ENCODE measurements around the gene DERA.

The DERA gene

DNA sequence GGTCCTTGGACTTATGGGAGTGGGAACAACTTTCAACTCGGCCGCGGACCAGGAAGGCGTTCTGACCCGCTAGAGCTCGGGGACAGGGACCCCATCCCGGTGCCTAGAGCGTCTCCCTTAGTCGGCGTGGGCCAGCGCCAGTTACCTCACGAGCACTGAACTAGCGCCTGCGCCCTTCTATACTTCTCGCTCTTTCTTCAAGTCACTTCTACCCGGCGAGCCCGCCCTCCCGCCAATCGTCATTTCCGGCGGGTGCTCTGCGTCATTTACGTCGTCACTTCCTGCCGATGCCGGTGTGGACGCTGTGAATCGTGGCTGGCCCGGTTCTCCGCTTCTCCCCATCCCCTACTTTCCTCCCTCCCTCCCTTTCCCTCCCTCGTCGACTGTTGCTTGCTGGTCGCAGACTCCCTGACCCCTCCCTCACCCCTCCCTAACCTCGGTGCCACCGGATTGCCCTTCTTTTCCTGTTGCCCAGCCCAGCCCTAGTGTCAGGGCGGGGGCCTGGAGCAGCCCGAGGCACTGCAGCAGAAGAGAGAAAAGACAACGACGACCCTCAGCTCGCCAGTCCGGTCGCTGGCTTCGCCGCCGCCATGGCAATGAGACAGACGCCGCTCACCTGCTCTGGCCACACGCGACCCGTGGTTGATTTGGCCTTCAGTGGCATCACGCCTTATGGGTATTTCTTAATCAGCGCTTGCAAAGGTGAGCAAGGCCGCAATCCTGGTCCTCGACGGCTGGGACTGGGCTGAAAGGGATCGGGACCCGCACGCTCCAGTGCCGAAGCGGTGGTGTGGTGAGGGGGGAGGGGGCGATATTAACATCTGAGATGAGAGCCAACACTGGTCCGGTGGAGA is 28.8 kb upstream of the DERA start, which contains the start of gene STRAP (continued):
- TF ChIP-seq ZIC2 (tag by site-specific recombination; IDR thresholded peaks at IDR 0.05) = no peak

DNA sequence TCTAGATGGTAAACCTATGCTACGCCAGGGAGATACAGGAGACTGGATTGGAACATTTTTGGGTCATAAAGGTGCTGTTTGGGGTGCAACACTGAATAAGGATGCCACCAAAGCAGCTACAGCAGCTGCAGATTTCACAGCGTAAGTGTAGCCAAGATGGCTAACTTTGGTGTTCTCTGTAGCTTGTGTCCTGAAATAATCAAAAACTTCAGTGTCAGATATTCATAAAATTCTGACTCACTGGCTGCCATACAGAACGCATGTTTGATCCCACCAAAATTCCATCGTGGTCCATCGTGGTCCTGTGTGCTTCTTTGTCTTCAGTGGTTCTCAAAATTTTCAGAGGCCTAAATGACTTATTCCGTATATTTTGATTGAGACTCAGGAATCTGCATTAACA is 27.6 kb upstream of the DERA start:
- ChIA-PET CTCF (interaction anchor here (0.9 kb wide), 1 partner anchor 16 kb away, joined by 3 read pairs; no protein-coding TSS in a partner anchor), POLR2A (interaction anchor here (1.0 kb wide), 1 partner anchor 27 kb away, joined by 6 read pairs; the partner anchor contains the start of gene DERA)
- Histone ChIP-seq H3K4me1 (ENCODE audit: control insufficient read depth, insufficient read depth, low read length) (peaks cover 23% of the 10 kb centered on the region), H3K9me3 (ENCODE audit: control insufficient read depth, insufficient read depth, low read depth, low read length) (no peaks in the 10 kb centered on the region), H3K36me3 (ENCODE audit: control insufficient read depth in 2 of 2, insufficient read depth in 1 of 2, low read length in 2 of 2) (peaks cover 3 to 42% of the 10 kb centered on the region in 2 experiments; a peak in 2 of 3 replicates), H3K27ac (ENCODE audit: extremely low read depth, low read depth, low read length) (peak overlapping the region; percentile 97; the same call in 1 of the 2 replicates), H3K4me3 (ENCODE audit: low read depth, low read length) (peak overlapping the region; percentile 83)
- TF ChIP-seq ZNF792 (tag by site-specific recombination; IDR thresholded peaks at IDR 0.05) (no peak), ZNF223 (tag by site-specific recombination; IDR thresholded peaks at IDR 0.05) (no peak), ZNF747 (tag by site-specific recombination; IDR thresholded peaks at IDR 0.05) (no peak), ZNF530 (tag by site-specific recombination; IDR thresholded peaks at IDR 0.05; ENCODE audit: low read depth) (no peak), KLF9 (tag by site-specific recombination; IDR thresholded peaks at IDR 0.05; ENCODE audit: low read depth) (no peak), GLI4 (tag by site-specific recombination; IDR thresholded peaks at IDR 0.05) (no peak), OVOL3 (tag by site-specific recombination; IDR thresholded peaks at IDR 0.05) (no peak), HOXA7 (CRISPR knock-in tag; IDR thresholded peaks at IDR 0.05; ENCODE audit: borderline replicate concordance) (no peak), ZNF292 (tag by site-specific recombination; IDR thresholded peaks at IDR 0.05; ENCODE audit: borderline replicate concordance, low read depth) (no peak), ZNF473 (tag by site-specific recombination; IDR thresholded peaks at IDR 0.05) (no peak)
- TF ChIP-seq, protein P1, sequence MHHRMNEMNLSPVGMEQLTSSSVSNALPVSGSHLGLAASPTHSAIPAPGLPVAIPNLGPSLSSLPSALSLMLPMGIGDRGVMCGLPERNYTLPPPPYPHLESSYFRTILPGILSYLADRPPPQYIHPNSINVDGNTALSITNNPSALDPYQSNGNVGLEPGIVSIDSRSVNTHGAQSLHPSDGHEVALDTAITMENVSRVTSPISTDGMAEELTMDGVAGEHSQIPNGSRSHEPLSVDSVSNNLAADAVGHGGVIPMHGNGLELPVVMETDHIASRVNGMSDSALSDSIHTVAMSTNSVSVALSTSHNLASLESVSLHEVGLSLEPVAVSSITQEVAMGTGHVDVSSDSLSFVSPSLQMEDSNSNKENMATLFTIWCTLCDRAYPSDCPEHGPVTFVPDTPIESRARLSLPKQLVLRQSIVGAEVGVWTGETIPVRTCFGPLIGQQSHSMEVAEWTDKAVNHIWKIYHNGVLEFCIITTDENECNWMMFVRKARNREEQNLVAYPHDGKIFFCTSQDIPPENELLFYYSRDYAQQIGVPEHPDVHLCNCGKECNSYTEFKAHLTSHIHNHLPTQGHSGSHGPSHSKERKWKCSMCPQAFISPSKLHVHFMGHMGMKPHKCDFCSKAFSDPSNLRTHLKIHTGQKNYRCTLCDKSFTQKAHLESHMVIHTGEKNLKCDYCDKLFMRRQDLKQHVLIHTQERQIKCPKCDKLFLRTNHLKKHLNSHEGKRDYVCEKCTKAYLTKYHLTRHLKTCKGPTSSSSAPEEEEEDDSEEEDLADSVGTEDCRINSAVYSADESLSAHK (tag by site-specific recombination; IDR thresholded peaks at IDR 0.05) = no peak
- TF ChIP-seq, protein P2, sequence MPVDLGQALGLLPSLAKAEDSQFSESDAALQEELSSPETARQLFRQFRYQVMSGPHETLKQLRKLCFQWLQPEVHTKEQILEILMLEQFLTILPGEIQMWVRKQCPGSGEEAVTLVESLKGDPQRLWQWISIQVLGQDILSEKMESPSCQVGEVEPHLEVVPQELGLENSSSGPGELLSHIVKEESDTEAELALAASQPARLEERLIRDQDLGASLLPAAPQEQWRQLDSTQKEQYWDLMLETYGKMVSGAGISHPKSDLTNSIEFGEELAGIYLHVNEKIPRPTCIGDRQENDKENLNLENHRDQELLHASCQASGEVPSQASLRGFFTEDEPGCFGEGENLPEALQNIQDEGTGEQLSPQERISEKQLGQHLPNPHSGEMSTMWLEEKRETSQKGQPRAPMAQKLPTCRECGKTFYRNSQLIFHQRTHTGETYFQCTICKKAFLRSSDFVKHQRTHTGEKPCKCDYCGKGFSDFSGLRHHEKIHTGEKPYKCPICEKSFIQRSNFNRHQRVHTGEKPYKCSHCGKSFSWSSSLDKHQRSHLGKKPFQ (tag by site-specific recombination; IDR thresholded peaks at IDR 0.05) = no peak
- TF ChIP-seq, protein P3, sequence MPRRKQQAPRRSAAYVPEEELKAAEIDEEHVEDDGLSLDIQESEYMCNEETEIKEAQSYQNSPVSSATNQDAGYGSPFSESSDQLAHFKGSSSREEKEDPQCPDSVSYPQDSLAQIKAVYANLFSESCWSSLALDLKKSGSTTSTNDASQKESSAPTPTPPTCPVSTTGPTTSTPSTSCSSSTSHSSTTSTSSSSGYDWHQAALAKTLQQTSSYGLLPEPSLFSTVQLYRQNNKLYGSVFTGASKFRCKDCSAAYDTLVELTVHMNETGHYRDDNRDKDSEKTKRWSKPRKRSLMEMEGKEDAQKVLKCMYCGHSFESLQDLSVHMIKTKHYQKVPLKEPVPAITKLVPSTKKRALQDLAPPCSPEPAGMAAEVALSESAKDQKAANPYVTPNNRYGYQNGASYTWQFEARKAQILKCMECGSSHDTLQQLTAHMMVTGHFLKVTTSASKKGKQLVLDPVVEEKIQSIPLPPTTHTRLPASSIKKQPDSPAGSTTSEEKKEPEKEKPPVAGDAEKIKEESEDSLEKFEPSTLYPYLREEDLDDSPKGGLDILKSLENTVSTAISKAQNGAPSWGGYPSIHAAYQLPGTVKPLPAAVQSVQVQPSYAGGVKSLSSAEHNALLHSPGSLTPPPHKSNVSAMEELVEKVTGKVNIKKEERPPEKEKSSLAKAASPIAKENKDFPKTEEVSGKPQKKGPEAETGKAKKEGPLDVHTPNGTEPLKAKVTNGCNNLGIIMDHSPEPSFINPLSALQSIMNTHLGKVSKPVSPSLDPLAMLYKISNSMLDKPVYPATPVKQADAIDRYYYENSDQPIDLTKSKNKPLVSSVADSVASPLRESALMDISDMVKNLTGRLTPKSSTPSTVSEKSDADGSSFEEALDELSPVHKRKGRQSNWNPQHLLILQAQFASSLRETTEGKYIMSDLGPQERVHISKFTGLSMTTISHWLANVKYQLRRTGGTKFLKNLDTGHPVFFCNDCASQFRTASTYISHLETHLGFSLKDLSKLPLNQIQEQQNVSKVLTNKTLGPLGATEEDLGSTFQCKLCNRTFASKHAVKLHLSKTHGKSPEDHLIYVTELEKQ (tag by site-specific recombination; IDR thresholded peaks at IDR 0.05; ENCODE audit: borderline replicate concordance) = no peak
- TF ChIP-seq, protein P4, sequence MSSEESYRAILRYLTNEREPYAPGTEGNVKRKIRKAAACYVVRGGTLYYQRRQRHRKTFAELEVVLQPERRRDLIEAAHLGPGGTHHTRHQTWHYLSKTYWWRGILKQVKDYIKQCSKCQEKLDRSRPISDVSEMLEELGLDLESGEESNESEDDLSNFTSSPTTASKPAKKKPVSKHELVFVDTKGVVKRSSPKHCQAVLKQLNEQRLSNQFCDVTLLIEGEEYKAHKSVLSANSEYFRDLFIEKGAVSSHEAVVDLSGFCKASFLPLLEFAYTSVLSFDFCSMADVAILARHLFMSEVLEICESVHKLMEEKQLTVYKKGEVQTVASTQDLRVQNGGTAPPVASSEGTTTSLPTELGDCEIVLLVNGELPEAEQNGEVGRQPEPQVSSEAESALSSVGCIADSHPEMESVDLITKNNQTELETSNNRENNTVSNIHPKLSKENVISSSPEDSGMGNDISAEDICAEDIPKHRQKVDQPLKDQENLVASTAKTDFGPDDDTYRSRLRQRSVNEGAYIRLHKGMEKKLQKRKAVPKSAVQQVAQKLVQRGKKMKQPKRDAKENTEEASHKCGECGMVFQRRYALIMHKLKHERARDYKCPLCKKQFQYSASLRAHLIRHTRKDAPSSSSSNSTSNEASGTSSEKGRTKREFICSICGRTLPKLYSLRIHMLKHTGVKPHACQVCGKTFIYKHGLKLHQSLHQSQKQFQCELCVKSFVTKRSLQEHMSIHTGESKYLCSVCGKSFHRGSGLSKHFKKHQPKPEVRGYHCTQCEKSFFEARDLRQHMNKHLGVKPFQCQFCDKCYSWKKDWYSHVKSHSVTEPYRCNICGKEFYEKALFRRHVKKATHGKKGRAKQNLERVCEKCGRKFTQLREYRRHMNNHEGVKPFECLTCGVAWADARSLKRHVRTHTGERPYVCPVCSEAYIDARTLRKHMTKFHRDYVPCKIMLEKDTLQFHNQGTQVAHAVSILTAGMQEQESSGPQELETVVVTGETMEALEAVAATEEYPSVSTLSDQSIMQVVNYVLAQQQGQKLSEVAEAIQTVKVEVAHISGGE (tag by site-specific recombination; conservative IDR thresholded peaks at IDR 0.05; ENCODE audit: low read depth) = no peak; the same call in 1 of the 2 replicates

Measured in HEK293 (cell line).